Measurements from ENCODE around the gene ACYP2. TPM values are rescaled to one million over a fixed set of nuclear protein-coding genes. Genes with fewer than 3 reads are reported as not detected.
"Not testable (repeated sequence)": the region's sequence is repeated elsewhere in the genome, so short reads cannot be mapped to it uniquely, and the experiment has no call there.

ACYP2 gene
- total RNA-seq, 1 donor from 2014 or later: 76.7 TPM

DNA sequence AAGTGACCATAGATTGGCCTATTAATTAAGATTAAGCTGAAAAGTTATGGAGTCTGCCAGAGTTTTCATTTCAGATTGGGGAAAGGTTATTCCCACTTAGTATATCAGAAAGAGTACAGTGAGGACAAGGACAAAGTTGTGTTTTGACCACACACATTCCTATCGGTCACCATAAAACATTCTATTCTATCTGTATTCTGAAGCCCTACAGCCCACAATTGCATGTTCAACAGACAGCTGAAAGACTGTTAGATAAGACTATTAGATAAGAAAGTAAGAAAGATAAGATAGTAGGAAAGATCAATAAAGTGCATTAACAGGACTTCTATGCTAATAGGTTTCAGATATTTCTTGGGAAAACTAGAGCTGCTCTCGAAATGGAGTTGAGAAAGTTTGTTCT lies 26.7 kb upstream of the ACYP2 start:
- intact Hi-C loops (cut with micrococcal nuclease): no loop called here
- Histone ChIP-seq H3K36me3 (no peaks in the 10 kb centered on the region), H3K27me3 (ENCODE audit: low read depth) (no peaks in the 10 kb centered on the region), H3K27ac (replicated peaks) (no peak overlapping the region), H3K4me3 (no peak overlapping the region), H3K9me3 (replicated peaks) (no peaks in the 10 kb centered on the region), H3K4me1 (peaks cover 17% of the 10 kb centered on the region)
- no peak for DNase-seq
- no peak for TF ChIP-seq CTCF (IDR thresholded peaks at IDR 0.05; ENCODE audit: borderline replicate concordance)

DNA sequence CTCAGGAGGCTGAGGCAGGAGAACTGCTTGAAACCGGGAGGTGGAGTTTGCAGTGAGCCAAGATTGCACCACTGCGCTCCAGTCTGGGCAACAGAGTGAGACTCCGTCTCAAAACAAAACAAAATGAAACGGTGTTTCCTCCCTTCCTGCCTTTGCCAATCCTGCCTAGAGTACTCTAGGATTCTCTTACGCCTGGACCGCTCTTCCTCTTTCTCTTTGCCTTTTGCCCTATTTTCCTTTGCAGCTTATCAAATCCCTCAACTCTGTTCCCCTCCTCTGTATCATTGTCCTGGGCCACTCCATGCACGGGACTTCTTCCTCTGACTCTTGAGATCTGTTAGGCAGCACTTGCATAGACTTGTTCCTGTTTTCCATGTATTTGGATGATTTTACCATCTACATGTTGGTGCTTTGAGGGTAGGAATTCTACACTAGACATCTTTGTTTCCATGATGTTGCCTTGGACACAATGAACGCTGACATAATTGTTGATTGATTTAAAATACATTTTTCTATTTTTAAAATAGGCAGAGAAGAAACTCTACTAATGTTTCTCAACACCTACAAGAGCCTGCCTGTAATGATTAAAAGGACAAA lies 24.8 kb upstream of the ACYP2 start:
- no peak for DNase-seq
- H3K36me3 ChIP-seq: no peaks in the 10 kb centered on the region
- peaks cover 17% of the 10 kb centered on the region for H3K4me1 ChIP-seq
- H3K27ac ChIP-seq (replicated peaks): no peak overlapping the region
- H3K9me3 ChIP-seq (replicated peaks): no peaks in the 10 kb centered on the region
- no peak for TF ChIP-seq CTCF (IDR thresholded peaks at IDR 0.05; ENCODE audit: borderline replicate concordance)
- no peak overlapping the region for H3K4me3 ChIP-seq
- H3K27me3 ChIP-seq (ENCODE audit: low read depth): no peaks in the 10 kb centered on the region
- intact Hi-C loops (cut with micrococcal nuclease): no loop called here

DNA sequence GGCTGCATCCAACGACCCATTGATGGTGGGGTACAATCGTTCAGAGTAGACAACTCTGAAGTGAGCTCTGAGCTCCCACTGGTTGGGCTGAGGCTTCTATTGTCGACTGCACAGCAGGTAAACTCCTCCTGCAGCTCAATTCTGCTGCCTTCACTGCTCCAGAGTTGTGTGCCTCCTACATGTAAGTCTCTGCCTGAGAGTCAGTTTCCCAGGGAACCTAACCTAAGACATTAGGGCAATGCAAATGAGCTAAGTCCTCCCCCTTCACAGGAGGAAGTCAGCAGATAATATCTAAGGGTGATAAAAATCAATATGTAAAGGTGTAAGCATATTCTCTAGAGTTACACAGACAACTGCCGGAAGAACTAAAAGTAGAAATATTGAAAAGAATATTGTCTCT lies 22.5 kb upstream of the ACYP2 start:
- Histone ChIP-seq H3K27ac (replicated peaks) (no peak overlapping the region), H3K36me3 (no peaks in the 10 kb centered on the region), H3K4me3 (no peak overlapping the region)

GRCh38 chr2:54095406-54095805 lies 20.0 kb upstream of the ACYP2 start:
- H3K36me3 ChIP-seq; intact Hi-C loops (cut with micrococcal nuclease): not testable (repeated sequence)
- peaks cover 21% of the 10 kb centered on the region for H3K4me1 ChIP-seq

More for the DNA sequence above, 22.5 kb upstream of the ACYP2 start:
- no peak for DNase-seq
- intact Hi-C loops (cut with micrococcal nuclease): no loop called here
- Histone ChIP-seq H3K9me3 (replicated peaks) (no peaks in the 10 kb centered on the region), H3K4me1 (peaks cover 29% of the 10 kb centered on the region), H3K27me3 (ENCODE audit: low read depth) (no peaks in the 10 kb centered on the region)
- no peak for TF ChIP-seq CTCF (IDR thresholded peaks at IDR 0.05; ENCODE audit: borderline replicate concordance)

DNA sequence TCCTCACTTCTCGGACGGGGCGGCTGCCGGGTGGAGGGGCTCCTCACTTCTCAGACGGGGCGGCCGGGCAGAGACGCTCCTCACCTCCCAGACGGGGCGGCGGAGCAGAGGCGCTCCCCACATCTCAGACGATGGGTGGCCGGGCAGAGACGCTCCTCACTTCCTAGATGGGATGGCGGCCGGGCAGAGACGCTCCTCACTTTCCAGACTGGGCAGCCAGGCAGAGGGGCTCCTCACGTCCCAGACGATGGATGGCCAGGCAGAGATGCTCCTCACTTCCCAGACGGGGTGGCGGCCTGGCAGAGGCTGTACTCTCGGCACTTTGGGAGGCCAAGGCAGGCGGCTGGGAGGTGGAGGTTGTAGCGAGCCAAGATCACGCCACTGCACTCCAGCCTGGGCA lies 19.3 kb upstream of the ACYP2 start:
- DNase-seq; H3K4me3 ChIP-seq; intact Hi-C loops (cut with micrococcal nuclease); H3K9me3 ChIP-seq (replicated peaks); H3K27me3 ChIP-seq (ENCODE audit: low read depth); H3K36me3 ChIP-seq; H3K27ac ChIP-seq (replicated peaks): not testable (repeated sequence)
- H3K4me1 ChIP-seq: peaks cover 17% of the 10 kb centered on the region

More at GRCh38 chr2:54095406-54095805, 20.0 kb upstream of the ACYP2 start:
- not testable (repeated sequence) for H3K9me3 ChIP-seq (replicated peaks); DNase-seq; H3K4me3 ChIP-seq; H3K27ac ChIP-seq (replicated peaks); H3K27me3 ChIP-seq (ENCODE audit: low read depth)

DNA sequence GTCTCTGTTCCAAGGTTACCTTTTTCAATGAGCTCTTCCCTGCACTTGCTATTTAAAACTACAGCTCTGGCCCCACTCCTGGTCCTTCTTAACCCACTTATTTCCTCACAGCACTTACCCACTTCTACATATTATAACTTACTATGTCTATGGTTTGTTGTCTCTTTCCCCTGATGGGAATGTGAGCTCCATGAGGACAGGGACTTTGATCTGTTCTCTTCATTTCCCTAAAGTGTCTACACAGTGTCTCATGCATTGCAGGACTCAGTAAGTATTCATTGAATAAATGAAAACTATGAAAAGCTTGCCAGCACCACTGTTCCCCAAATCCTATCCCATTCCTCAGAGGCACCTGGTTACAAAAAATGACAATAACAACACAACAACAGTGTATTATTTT lies 18.3 kb upstream of the ACYP2 start:
- Histone ChIP-seq H3K9me3 (replicated peaks) (no peaks in the 10 kb centered on the region), H3K36me3 (no peaks in the 10 kb centered on the region), H3K27me3 (ENCODE audit: low read depth) (no peaks in the 10 kb centered on the region), H3K4me3 (no peak overlapping the region), H3K27ac (replicated peaks) (no peak overlapping the region), H3K4me1 (peaks cover 16% of the 10 kb centered on the region)
- TF ChIP-seq CTCF (IDR thresholded peaks at IDR 0.05; ENCODE audit: borderline replicate concordance): no peak
- intact Hi-C loops (cut with micrococcal nuclease): no loop called here
- no peak for DNase-seq
